ENCODE measurements around the gene TENM4.
A peak's percentile ranks its signal among the peaks of the same experiment; 100 is the strongest.

TENM4 gene

DNA sequence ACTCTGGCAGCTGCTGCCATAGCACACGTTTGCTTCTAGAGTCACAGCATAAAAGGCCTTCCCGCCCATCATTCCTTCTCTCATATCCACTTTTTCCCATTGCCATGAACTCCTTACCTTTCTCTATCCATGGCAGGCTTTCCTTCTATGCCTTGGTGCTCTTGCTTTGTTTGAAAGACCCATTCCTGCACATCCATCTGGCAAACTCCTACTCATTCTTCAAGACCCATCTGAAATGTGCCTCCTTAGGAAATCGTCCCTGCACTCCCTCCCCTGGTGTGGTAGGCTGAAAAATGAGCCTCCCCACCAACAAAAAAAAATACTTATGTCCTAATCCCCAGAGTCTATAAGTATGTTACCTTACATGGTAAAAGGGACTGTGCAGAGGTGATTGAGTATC, 100.3 kb downstream of the TENM4 start:
- DNase-seq = no peak

DNA sequence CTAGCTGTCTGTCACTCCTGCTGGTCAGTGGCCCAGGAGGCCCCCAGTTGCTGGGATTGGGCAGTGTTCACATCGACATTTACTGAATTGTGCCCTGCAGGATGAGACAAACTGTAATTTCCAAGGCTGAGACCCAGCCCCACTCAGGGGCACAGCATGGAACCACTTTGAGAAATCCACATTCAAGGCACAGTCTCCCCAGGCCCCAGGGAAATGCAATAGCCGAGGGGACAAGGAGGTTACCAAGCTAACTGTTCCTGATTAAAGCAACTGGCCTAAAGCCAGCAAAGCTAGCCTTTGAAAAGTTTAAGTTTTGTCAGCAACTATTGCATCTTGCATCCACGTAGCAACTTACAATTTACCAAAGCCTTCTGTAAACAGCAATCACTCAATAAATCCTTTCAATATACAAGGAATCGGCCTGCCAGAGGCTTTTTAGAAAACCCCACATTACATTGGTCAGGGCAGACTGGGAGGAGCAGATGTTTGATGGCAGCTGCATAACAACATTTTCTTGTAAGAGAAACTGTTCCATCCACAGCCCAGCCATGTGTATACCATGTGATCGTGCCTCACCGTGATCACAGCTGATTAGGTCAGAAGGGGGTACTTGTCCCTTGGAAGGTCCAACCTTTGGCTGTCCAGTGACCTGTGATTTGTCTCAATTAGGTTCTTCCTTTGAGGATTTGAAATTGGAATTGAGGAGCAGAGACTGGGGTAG, 103.9 kb downstream of the TENM4 start:
- DNase-seq = no peak

DNA sequence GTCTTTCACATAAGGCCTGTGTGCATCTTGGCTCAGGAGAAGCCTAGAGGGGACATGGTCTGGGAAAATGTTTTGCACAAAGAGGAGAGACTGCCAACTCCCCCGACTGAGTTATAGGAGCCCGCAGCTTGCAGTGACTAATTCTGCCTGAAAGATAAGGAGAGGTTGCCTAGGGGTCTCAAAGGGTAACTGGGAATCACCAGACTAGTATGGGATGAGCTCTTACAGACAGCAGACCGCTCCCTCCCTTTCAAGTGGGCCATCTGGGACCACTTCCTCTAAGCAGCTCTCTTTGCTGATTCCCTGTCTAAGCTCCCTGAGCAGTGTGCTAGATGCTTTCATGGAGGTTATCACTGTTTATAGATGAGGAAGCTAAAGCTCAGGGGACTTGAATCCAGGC, 105.1 kb downstream of the TENM4 start:
- DNase-seq = no peak

- no peak for DNase-seq
Measured at GRCh38 chr11:79333355-79333754, 107.5 kb downstream of the TENM4 start.

- no peak for DNase-seq
Measured at GRCh38 chr11:79332017-79332416, 108.8 kb downstream of the TENM4 start.

GRCh38 chr11:79331203-79331901, 109.5 kb downstream of the TENM4 start:
- DNase-seq = no peak

DNA sequence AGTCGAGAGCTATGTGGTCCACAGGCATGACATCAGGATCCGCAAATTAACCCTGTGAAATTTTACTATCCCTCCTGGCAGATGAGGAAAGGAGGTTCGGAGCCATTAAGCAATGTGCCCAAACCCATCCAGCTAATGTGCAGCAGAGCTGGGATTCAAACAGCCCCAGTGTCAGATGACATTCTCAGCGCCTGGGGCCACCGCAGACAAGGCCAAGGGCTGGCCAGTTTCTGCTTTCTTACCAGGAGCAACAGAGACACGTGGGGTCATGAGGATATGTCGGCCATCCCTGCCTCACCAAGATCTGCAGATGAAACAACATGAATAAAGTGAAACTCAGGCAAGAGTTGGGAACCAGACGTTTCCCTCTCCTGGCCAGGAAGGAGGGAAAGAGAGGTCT, 110.2 kb downstream of the TENM4 start:
- DNase-seq = no peak

DNA sequence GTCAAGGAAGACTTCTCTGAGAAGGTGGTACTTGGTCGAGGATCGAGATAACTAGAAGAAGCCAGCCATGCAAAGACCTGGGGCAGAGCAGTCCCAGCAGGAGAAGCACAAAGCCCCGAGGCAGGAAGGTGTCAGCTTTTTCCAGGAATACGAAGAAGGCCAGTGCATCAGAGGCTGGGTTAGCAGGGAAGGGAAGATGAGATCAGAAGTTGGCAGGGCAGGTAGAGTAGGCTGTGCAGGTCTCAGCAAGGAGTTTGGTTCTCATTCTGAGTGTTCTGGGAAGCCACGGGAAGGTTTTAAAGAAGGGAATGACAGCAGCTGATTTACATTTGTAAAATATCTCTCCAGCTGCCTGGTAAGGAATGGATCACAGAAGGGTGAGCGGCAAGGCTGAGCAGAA, 111.3 kb downstream of the TENM4 start:
- no peak for DNase-seq

DNA sequence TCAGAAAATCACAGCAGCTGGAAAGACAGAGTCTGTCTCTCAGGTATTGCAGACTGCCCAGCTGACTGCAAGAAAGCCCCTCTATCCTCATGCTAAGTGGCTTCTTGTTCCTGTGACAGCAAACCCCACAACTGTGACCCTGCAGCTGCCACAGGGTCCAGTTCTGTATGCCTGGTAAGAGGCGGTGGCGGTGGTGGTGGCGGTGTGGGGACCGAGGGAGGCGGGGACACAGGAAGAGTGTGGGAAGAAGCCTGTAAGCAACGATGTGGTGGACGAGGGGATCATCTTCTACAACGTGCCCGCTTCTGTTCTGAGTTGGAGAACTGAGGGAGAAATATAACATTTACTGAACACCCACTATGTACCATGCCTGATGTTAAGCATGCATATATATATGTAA, 112.4 kb downstream of the TENM4 start:
- DNase-seq = no peak

- no peak for DNase-seq
Measured at GRCh38 chr11:79325851-79326250, 115.0 kb downstream of the TENM4 start.

DNA sequence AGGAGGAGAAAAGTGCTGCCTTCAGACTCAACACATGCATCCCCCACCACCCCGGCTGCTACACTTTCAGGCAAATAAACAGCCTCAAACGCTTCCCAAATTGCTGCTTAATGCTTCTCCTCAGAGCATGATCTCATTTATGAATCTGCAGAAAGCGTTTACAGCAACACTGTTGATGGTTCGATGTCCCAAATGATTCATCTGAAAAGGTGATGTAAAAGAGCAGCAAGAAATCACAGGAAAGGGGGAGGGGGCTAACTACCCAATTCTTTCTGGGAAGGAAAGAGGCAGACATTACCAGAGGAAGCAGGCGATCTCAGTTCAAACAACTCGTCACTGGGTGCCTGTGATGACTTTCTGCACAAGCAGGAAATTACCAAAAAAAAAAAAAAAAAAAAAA, 119.6 kb downstream of the TENM4 start:
- DNase-seq = no peak

DNA sequence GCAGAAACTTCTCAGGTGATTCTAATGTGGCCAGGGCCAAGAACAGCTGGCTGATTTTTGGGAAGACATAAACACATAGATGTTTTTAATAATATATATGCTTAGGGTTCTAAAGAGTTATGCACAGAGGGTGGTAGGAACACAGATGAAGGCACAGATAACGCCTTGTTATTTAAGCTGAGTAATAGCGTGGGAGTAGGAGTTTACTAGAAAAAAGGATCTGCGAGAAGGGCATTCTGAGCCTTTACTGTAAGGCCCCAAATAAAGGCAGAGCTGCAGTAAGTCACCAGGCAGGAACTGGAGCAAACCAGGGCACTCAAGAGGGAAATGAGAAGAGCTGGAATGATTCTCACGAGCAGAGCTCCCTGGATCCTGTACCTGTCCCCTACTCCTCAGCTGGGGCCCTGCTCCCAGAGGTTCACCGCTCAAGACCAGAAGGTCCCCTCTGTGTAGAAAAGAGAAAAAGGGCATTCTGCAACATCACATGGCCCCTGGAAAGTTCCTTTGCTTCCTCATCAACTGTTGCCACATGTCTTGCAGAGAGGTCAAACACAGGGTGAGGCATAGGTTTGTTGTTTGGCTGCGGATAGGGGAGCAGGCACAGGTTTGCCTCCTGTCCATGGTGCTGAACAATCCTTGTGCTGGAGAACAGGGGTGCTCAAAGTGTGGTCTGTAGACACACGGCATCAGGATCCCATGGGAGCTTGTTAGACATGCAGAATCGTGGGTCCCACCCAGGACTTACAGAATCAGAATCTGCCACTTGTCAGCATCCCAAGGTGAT, 125.7 kb downstream of the TENM4 start:
- peak in 1 of 2 donors; percentile 7 for DNase-seq

DNA sequence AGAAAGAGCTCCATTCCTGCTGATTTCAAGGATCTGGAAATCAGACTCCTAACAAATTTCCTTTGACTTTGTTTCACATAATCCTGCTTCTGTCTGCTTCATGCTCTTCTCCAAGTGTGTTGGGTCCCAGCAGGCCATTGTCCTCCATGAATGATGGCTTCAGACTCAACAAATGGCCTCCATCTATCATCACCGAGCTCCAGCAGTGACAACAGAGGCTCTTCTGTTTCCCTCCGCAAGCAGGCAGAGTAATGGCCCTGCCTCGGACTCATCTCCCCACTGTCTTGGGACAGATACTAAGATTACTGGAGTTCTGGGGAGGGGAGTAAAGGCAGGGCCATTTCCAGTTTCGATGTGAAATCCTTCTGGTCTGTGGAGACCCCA, 127.3 kb downstream of the TENM4 start:
- no peak for DNase-seq

DNA sequence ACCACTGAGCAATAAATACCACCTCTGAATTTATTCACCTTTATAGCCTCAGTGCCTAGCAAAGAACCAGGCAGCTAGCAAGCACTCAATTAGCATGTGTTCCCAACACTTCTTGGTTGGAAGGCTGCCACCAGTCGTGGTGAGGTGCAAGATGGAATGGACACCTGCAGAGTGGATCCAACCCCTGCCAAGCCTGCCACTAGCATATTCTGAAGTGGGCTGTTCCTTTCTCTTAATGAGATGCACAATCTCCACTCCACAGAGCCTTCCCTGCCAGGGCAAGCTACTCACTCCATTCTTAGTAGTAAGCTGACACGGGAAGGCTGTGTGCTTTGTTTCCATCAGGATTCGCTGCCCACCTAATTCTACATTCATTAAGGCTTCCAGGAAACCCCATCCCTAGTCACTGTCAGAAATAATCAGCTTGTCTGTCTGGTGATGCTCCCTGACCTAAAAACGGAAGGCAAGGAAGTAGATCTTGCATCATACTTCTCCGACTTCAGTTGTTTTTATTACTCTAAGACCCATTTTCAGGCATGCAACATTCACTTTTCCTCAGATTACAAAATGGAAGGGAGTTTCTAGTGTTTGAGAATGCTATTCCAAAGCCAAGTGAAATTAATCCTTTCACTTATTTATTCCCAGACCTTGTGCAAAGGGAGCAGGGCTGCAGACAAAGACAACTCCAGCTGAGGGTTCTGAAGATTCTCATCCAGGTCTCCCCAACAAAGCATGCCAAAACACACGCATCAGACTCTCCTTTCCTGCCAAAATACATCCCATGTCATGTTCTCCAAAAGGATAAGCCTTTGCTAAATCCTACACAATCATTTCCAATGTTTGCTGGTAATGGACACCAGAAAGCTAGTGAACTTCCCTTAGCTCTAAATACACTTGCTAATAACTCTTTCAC, 128.0 kb downstream of the TENM4 start:
- DNase-seq = peak in 1 of 2 donors; percentile 4

DNA sequence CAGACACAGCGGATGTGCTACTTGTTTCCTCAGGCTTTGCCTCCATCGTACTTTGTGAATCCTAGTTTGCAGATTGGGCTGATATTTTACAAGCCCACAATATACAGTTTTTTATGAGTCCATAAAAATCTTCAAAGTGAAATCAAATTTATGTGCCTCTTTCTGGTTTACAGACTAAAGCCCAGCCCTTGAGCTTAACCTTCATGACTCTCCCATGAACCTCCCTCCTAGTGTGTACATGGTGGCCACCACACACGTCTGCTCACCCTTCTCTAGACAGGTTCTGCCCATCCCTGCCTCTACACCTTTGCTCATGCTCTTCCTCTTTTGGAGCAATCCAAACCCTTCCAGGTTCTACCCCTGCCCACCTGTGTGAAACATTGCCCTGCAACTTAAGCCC, 129.4 kb downstream of the TENM4 start:
- DNase-seq = no peak

DNA sequence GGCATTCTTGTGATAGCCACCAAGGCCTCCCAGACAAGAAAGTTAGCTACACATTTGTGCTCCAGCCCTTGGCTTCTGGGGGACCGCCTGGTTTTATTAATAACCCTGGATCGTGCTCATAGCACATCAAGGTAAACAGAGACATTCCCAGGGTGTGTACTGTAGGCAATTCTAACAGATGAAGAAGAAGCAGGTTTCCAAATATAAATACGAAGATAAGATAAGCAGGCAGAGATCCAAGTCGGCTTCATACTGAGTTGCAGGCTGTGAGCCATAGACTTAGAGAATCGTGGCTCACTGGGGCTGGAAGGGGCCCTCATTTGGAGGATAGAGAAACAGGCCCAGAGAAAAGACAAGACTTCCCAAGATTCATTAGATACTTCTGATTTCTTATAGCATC, 131.4 kb downstream of the TENM4 start:
- no peak for DNase-seq

DNA sequence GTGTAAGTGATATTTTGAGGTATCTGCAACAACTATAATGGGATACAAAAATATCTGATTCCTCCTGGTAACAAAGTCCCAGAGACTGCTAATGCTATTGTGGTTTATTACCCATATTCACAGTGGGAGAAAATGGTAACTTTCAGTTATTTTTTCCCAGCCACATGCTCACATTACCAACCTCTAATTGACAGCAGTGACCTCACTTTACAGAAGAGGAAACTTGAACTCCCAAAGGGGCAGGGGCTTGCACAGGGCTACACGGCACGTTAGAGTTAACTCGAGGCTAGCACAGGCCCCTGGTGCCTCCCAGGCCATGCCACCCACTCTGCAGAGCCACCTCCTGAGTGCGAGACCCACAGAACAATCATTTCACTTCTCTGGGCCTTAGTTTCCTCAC, 132.4 kb downstream of the TENM4 start:
- no peak for DNase-seq

DNA sequence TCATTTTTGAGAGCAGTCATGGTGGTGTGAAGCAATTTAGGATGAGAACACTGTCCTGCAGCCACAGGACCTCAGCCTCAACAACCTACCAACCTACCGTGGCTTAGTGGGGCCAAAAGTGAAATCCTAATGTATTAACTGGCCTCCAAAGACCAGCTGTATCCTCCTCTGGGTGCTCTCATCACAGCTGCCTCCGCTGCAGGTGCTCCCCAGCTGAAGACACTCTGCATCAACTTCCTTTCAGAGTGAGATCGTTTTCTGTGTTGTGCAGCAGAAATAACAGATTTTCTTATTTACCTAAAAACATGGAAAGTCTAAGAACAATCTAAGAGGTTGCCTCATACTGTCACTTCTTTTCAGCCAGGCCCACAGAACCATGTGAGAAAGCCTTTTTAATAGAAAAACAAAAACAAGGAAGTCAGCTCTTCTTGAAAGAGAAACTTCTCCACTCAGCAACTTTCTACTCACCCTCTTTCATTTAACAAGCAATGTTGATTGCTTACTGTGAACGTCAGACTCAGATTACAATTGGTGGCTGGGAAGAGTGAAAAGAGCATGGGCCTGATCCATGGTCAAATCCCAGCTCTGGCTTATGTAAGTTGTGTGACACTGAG, 136.1 kb downstream of the TENM4 start:
- DNase-seq = no peak

DNA sequence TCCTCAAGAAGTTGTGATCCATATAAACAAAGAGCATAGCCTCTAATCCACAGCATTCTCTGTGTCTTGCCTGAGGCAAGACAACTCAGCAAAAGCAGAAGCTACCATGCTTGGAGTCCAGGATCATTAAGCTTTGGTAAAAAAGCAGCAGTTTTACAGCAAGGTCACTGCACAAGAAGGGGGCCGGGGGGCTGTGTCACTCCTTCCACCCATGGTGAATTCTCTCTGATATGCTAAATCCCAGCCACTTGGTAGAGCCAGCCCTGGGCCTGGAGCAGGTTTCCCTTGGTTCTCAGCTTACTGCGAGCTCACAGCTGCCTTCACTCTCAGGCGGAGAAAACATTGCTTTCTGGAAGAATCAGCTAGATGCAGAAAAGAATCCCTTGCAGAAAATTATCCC, 144.7 kb downstream of the TENM4 start:
- no peak for DNase-seq

GRCh38 chr11:79294845-79295731, 145.7 kb downstream of the TENM4 start:
- DNase-seq = no peak

GRCh38 chr11:79291948-79292347, 148.9 kb downstream of the TENM4 start:
- no peak for DNase-seq
